ENCODE data around the gene ECHDC1.

- TF ChIP-seq POLR2AphosphoS5 (IDR thresholded peaks at IDR 0.05; ENCODE audit: borderline replicate concordance, low read depth, low read length) (no peak), FOXP2 (optimal IDR thresholded peaks at IDR 0.05; ENCODE audit: control extremely low read depth, extremely low read length, insufficient read depth) (no peak)
Measured at GRCh38 chr6:127263481-127263880, 79.9 kb downstream of the ECHDC1 start.

Data from SK-N-MC (cell line).